A673 (cell line): ENCODE measurements around the gene CLK4. TPM values are rescaled to one million over a fixed set of nuclear protein-coding genes. Genes with fewer than 3 reads are reported as not detected.

Experiments
- BruUV-seq: library from RNA; stranded (reverse); fragments of 400-500 nt; replicated peaks from 2 replicates; lab custom pipeline; 2021; lab: Mats Ljungman, UMichigan
- CTCF ChIA-PET: fragments of 300-600 bp; sonication (Branson Sonifier 250); formaldehyde crosslinking; loops from one replicate; lab custom pipeline; 2022; ENCODE audit warnings: antibody characterized with exemption; lab: Charles Lee
- POLR2A ChIA-PET: fragments of 300-600 bp; sonication (Branson Sonifier 250); formaldehyde crosslinking; loops from one replicate; lab custom pipeline; 2022; ENCODE audit warnings: antibody characterized with exemption; ENCODE audit not compliant: low non-redundant PET; lab: Charles Lee
- DNase-seq: peaks from one replicate; pipeline ENCODE4 v3.0.0-alpha.2; 2015; ENCODE audit warnings: low spot score
- H3K27ac ChIP-seq: fragments of 200-600 bp; sonication (generic); 2 replicates; pipeline ENCODE4 v1.5.1; 2016; ENCODE audit warnings: mixed run types, low read depth, mild to moderate bottlenecking, mixed read lengths, antibody characterized with exemption, low read length; ENCODE audit not compliant: poor library complexity, severe bottlenecking
- H3K27me3 ChIP-seq: fragments of 200-600 bp; sonication (generic); replicated peaks from 2 replicates; pipeline ENCODE4 v1.6.1; 2017; ENCODE audit warnings: mixed run types, low read depth, mild to moderate bottlenecking, mixed read lengths, antibody characterized with exemption, low read length; ENCODE audit not compliant: insufficient read depth, poor library complexity
- H3K36me3 ChIP-seq: fragments of 200-600 bp; sonication (generic); 2 replicates; pipeline ENCODE4 v1.6.1; 2016; ENCODE audit warnings: mixed run types, mild to moderate bottlenecking, mixed read lengths, antibody characterized with exemption, low read length; ENCODE audit not compliant: insufficient read depth, poor library complexity, severe bottlenecking
- H3K4me1 ChIP-seq: fragments of 200-600 bp; sonication (generic); 2 replicates; pipeline ENCODE4 v1.6.1; 2017; ENCODE audit warnings: mixed run types, mild to moderate bottlenecking, mixed read lengths, antibody characterized with exemption, low read length; ENCODE audit not compliant: insufficient read depth, poor library complexity, severe bottlenecking
- H3K4me3 ChIP-seq: fragments of 200-600 bp; sonication (generic); 2 replicates; pipeline ENCODE4 v1.5.1; 2016; ENCODE audit warnings: low read depth, mixed run types, mild to moderate bottlenecking, mixed read lengths, low read length; ENCODE audit not compliant: poor library complexity, severe bottlenecking
- H3K9me3 ChIP-seq: fragments of 200-600 bp; sonication (generic); 2 replicates; pipeline ENCODE4 v1.6.1; 2016; ENCODE audit warnings: mixed run types, low read depth, mild to moderate bottlenecking, mixed read lengths, antibody characterized with exemption, low read length; ENCODE audit not compliant: poor library complexity, severe bottlenecking
- CTCF ChIP-seq: fragments of 300-800, 200-600 bp; sonication (generic); conservative IDR thresholded peaks from 2 replicates; pipeline ENCODE4 v1.5.1; 2017; ENCODE audit warnings: low read depth, mild to moderate bottlenecking, antibody characterized with exemption, low read length, moderate library complexity, mixed read lengths
- EZH2 ChIP-seq: fragments of 200-600 bp; sonication (generic); IDR thresholded peaks from 2 replicates; pipeline ENCODE4 v1.6.1; 2017; ENCODE audit warnings: borderline replicate concordance, low read depth, mild to moderate bottlenecking, mixed read lengths, antibody characterized with exemption, low read length; ENCODE audit not compliant: poor library complexity, severe bottlenecking
- intact Hi-C: fragments of 100-400 bp; cut with micrococcal nuclease; formaldehyde crosslinking; loops from one replicate; pipeline ENCODE4 v1.10.0; 2022; ENCODE audit not compliant: unreplicated experiment
- total RNA-seq: library from RNA; stranded (reverse); gene quantifications from 2 replicates; pipeline ENCODE4 v1.2.3, GENCODE V29; 2021

Gene CLK4
- total RNA-seq, 1 experiment from 2014 or later = 24.2 TPM

GRCh38 chr5:178561746-178562264, 65.0 kb downstream of the CLK4 start:
- ChIA-PET POLR2A (no interaction called here), CTCF (no interaction called here)
- no TSS peak for BruUV-seq

GRCh38 chr5:178560911-178561310, 65.9 kb downstream of the CLK4 start:
- intact Hi-C loops = no loop called here
- no TSS peak for BruUV-seq
- POLR2A ChIA-PET = no interaction called here

More at GRCh38 chr5:178561746-178562264, 65.0 kb downstream of the CLK4 start:
- DNase-seq = no peak
- Histone ChIP-seq H3K27ac (no peak overlapping the region), H3K4me1 (peaks cover 11% of the 10 kb centered on the region), H3K9me3 (no peaks in the 10 kb centered on the region), H3K36me3 (no peaks in the 10 kb centered on the region), H3K4me3 (no peak overlapping the region), H3K27me3 (no peaks in the 10 kb centered on the region)
- TF ChIP-seq CTCF = no peak
- TF ChIP-seq EZH2 = no peak
- intact Hi-C loops = no loop called here

GRCh38 chr5:178557416-178557815, 69.4 kb downstream of the CLK4 start:
- intact Hi-C loops = no loop called here
- TF ChIP-seq EZH2 (no peak), CTCF (no peak)

More at GRCh38 chr5:178560911-178561310, 65.9 kb downstream of the CLK4 start:
- H3K4me3 ChIP-seq = no peak overlapping the region
- H3K27ac ChIP-seq = no peak overlapping the region
- H3K27me3 ChIP-seq = no peaks in the 10 kb centered on the region
- H3K4me1 ChIP-seq = peaks cover 11% of the 10 kb centered on the region
- DNase-seq = no peak
- H3K9me3 ChIP-seq = no peaks in the 10 kb centered on the region
- CTCF ChIA-PET = no interaction called here
- no peaks in the 10 kb centered on the region for H3K36me3 ChIP-seq
- no peak for TF ChIP-seq CTCF
- no peak for TF ChIP-seq EZH2

More at GRCh38 chr5:178557416-178557815, 69.4 kb downstream of the CLK4 start:
- ChIA-PET CTCF (no interaction called here), POLR2A (no interaction called here)
- BruUV-seq = no TSS peak
- H3K36me3 ChIP-seq = no peaks in the 10 kb centered on the region
- H3K9me3 ChIP-seq = no peaks in the 10 kb centered on the region
- no peak for DNase-seq
- H3K27ac ChIP-seq = no peak overlapping the region
- no peak overlapping the region for H3K4me3 ChIP-seq
- no peaks in the 10 kb centered on the region for H3K27me3 ChIP-seq
- no peaks in the 10 kb centered on the region for H3K4me1 ChIP-seq
